ENCODE data around the gene PVALB. TPM values are rescaled to one million over a fixed set of nuclear protein-coding genes. Genes with fewer than 3 reads are reported as not detected.
"Not testable (repeated sequence)": the region's sequence is repeated elsewhere in the genome, so short reads cannot be mapped to it uniquely, and the experiment has no call there.

Gene PVALB
- total RNA-seq, 2 experiments from 2014 or later = not detected

DNA sequence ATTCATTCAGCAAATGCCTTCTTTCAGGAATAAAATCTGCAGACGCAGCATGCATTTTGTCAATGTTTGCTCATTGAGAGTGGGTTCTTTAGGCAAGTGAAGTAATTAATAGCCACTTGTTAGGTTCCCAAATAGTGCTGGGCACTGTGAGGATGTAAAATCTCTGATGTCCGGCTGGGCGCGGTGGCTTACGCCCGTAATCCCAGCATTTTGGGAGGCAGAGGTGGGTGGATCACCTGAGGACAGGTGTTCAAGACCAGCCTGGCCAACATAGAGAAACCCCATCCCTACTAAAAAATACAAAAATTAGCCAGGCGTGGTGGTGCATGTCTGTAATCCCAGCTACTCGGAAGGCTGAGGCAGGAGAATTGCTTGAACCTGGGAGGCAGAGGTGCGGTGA, 62.0 kb downstream of the PVALB start:
- H3K9me3 Mint-ChIP-seq; H3K36me3 Mint-ChIP-seq (ENCODE audit: low read depth); H3K27ac Mint-ChIP-seq; POLR2A ChIA-PET; H3K4me3 Mint-ChIP-seq; H3K4me1 Mint-ChIP-seq; DNase-seq: not testable (repeated sequence)
- H3K27me3 Mint-ChIP-seq = peaks cover 15% of the 10 kb centered on the region
- CTCF ChIA-PET = interaction anchor here (1.1 to 3.9 kb wide), 2 partner anchors 101 to 223 kb away, joined by 3 to 15 read pairs; no protein-coding TSS in a partner anchor

DNA sequence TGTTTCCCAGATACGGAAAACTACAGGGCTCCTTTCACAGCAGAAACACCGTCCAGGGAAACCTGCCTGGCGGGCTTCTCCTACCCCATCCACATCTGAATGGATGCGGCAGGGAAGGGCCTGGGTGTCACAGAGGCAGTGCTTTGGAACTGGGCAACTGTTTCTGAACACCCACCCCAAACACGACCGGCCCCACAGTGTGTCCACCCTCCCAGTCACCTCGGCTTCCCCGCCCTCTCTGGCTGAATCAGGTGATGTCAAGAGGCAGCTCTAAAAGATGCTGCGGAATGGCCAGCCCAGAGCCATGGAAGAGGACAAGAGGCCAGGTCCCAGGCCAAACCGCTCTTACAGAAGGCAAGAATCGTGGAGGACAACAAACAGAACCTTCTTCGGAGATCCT, 62.9 kb downstream of the PVALB start:
- ChIA-PET CTCF (no interaction called here), POLR2A (no interaction called here)
- H3K9me3 Mint-ChIP-seq = no peaks in the 10 kb centered on the region
- peaks cover 15% of the 10 kb centered on the region for H3K27me3 Mint-ChIP-seq
- no peaks in the 10 kb centered on the region for H3K36me3 Mint-ChIP-seq (ENCODE audit: low read depth)
- no peaks in the 10 kb centered on the region for H3K4me1 Mint-ChIP-seq
- H3K4me3 Mint-ChIP-seq = no peak overlapping the region
- DNase-seq = no peak
- no peak overlapping the region for H3K27ac Mint-ChIP-seq

DNA sequence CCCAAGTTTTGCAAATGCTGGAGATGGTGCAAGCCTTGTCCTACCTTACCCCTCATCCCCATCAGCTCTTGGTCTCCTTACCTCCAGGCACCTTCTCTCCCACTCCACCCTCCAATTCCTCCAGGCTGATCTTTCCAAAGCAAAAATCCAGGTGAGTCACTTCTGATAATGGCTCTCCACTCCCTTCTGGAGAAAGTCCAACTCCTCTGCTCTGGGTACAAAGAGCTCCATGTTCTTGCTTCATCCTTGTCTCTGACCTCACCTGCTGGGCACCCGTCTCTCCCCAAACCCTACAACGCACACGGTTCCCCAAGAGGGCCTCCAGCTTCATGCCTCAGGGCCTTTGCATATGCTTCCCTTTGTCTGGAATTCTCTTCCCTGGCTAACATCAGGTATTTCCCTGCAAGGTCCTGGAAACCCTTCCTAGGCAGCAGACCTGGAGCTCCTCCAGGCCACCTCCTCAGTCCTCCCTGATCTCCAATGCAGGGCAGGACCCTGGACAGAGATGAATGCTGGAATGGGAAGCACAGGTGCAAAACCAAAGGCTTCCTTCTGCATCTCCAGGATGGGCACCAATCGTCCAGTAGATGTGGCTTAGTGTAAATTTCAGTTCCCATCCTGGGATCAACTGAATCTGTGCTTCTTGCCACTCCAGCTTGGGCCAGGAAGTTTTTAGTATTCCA, 63.6 kb downstream of the PVALB start:
- H3K27ac Mint-ChIP-seq = no peak overlapping the region
- CTCF ChIA-PET = interaction anchor here (1.2 kb wide), 1 partner anchor 225 kb away, joined by 3 read pairs; no protein-coding TSS in a partner anchor
- POLR2A ChIA-PET = no interaction called here
- no peaks in the 10 kb centered on the region for H3K9me3 Mint-ChIP-seq
- H3K27me3 Mint-ChIP-seq = peaks cover 19% of the 10 kb centered on the region
- no peaks in the 10 kb centered on the region for H3K36me3 Mint-ChIP-seq (ENCODE audit: low read depth)
- no peak overlapping the region for H3K4me3 Mint-ChIP-seq
- H3K4me1 Mint-ChIP-seq = no peaks in the 10 kb centered on the region
- DNase-seq = no peak

Other genes with a start within 250 kb of the PVALB start
- gene CACNG2, start 113.3 kb downstream of the PVALB start, total RNA-seq = not detected
- gene IFT27, start 40.9 kb downstream of the PVALB start, total RNA-seq = 10 to 100 TPM; 28.3 to 29.5 TPM
- 10 to 100 TPM; 59.9 to 60.1 TPM for gene NCF4, start 44.0 kb upstream of the PVALB start, total RNA-seq
- gene CSF2RB, start 96.6 kb upstream of the PVALB start, total RNA-seq = 1 to 10 TPM; 2.3 to 3.0 TPM
- 1 to 10 TPM; 7.2 to 8.3 TPM for gene TST, start 202.4 kb upstream of the PVALB start, total RNA-seq
- 10 to 100 TPM; 29.6 to 32.7 TPM for gene MPST, start 202.7 kb upstream of the PVALB start, total RNA-seq
- 10 to 100 TPM; 34.5 to 36.3 TPM for gene KCTD17, start 234.7 kb upstream of the PVALB start, total RNA-seq